Activated CD4-positive, alpha-beta T cell treated with anti-CD3 and anti-CD28 coated beads for 36 hours (primary cell): Measurements from ENCODE around the gene BTBD7. TPM values are rescaled to one million over a fixed set of nuclear protein-coding genes. Genes with fewer than 3 reads are reported as not detected.

ENCODE experiments used
- ATAC-seq: fragments of 200-7000 bp; cut with Tn5 transposase; one replicate; pipeline ENCODE4 v1.10.0; 2021; ENCODE audit warnings: mild to moderate bottlenecking, moderate library complexity
- CTCF ChIA-PET: fragments of 350-600 bp; sonication (Branson Sonifier 250); formaldehyde crosslinking; loops from one replicate; lab custom pipeline; 2021; ENCODE audit warnings: antibody characterized with exemption; lab: Charles Lee
- POLR2A ChIA-PET: fragments of 350-600 bp; sonication (Branson Sonifier 250); formaldehyde crosslinking; loops from one replicate; lab custom pipeline; 2021; ENCODE audit warnings: antibody characterized with exemption, inconsistent platforms; lab: Charles Lee
- DNase-seq: peaks from one replicate; pipeline ENCODE4 v3.0.0-alpha.2; 2020
- H3K27ac Mint-ChIP-seq: one replicate; pipeline ENCODE4 v1.8.0; 2021; ENCODE audit warnings: mixed read lengths
- H3K27me3 Mint-ChIP-seq: one replicate; pipeline ENCODE4 v1.8.0; 2021; ENCODE audit warnings: mixed read lengths
- H3K36me3 Mint-ChIP-seq: one replicate; pipeline ENCODE4 v1.8.0; 2021; ENCODE audit warnings: low read depth, mixed read lengths
- H3K4me1 Mint-ChIP-seq: one replicate; pipeline ENCODE4 v1.8.0; 2021; ENCODE audit warnings: mixed read lengths
- H3K4me3 Mint-ChIP-seq: one replicate; pipeline ENCODE4 v1.8.0; 2021; ENCODE audit warnings: mild to moderate bottlenecking, moderate library complexity, mixed read lengths
- H3K9me3 Mint-ChIP-seq: one replicate; pipeline ENCODE4 v1.8.0; 2021; ENCODE audit warnings: low read depth, mixed read lengths
- intact Hi-C, 2 experiments: fragments of 100-400 bp; cut with DNase I in 1 of 2; cut with micrococcal nuclease in 1 of 2; formaldehyde crosslinking; loops; one replicate each; pipeline versions ENCODE4 v1.14.2 to v1.15.1; 2022 to 2024; cut with DNase I, micrococcal nuclease
- total RNA-seq, 2 experiments: library from RNA; stranded (reverse); gene quantifications; one replicate each; pipeline ENCODE4 v1.2.3, GENCODE V29; 2021

The BTBD7 gene
- total RNA-seq, 2 experiments from 2014 or later = 6.5 to 9.5 TPM

GRCh38 chr14:93343797-93344196 is 11.0 kb upstream of the BTBD7 start:
- H3K27ac Mint-ChIP-seq = no peak overlapping the region
- intact Hi-C loops = no loop called here
- no peak overlapping the region for H3K4me3 Mint-ChIP-seq
- H3K36me3 Mint-ChIP-seq = peaks cover 3% of the 10 kb centered on the region
- DNase-seq (no peak), ATAC-seq (no peak)
- CTCF ChIA-PET = no interaction called here
- POLR2A ChIA-PET = no interaction called here
- H3K9me3 Mint-ChIP-seq = peaks cover 3% of the 10 kb centered on the region
- H3K27me3 Mint-ChIP-seq = peaks cover 2% of the 10 kb centered on the region
- H3K4me1 Mint-ChIP-seq = no peaks in the 10 kb centered on the region

DNA sequence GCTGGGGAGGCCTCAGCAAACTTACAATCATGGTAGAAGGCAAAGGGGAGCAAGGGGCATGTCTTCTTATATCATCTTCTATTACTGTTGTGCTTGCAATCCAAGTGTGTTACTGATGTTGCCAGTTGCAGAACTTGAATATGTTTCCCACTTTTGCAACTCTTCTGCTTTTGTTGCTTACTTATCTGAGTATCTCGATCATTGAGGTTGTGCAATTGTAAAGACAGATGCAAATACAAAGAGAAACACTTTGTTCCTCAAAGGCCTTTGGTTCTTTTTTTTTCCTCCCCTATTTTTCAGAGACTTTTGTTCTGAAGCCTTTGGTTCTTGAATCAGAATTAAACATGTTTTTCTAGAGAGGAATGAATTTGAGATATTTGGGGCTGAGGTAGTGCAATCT is 10.4 kb upstream of the BTBD7 start:
- CTCF ChIA-PET = no interaction called here
- DNase-seq (no peak), ATAC-seq (no peak)
- Mint-ChIP-seq H3K27ac (no peak overlapping the region), H3K4me3 (no peak overlapping the region), H3K4me1 (no peaks in the 10 kb centered on the region), H3K36me3 (peaks cover 3% of the 10 kb centered on the region), H3K9me3 (peaks cover 3% of the 10 kb centered on the region), H3K27me3 (peaks cover 2% of the 10 kb centered on the region)
- POLR2A ChIA-PET = no interaction called here
- intact Hi-C loops = no loop called here

DNA sequence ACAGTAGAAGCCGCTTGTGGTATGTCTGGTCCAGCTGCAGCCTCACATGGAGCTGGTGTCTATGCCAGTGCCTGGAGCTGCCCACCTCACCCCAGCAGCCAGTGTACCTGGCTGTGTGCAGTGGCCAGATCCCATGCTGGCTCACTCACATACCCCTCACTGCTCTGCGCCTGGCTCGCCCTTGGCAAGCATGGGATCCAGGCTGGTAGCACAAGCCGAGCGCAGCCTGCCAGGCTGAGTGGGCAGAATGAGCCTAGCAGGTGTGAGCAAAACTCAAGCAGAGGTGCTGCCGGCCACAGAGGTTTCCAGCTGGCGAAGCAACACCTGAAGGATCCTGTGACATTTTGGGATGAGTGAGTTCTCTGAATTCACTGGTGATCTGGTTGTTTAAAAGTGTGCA is 5.0 kb upstream of the BTBD7 start:
- peaks cover 2% of the 10 kb centered on the region for H3K27me3 Mint-ChIP-seq
- no peaks in the 10 kb centered on the region for H3K9me3 Mint-ChIP-seq
- peaks cover 3% of the 10 kb centered on the region for H3K36me3 Mint-ChIP-seq
- CTCF ChIA-PET = interaction anchor here (0.8 to 1.4 kb wide), 2 partner anchors 42 to 256 kb away, joined by 3 read pairs; no protein-coding TSS in a partner anchor
- H3K4me1 Mint-ChIP-seq = peaks cover 11% of the 10 kb centered on the region
- no peak for ATAC-seq
- intact Hi-C loops = loop anchor here in 1 of 2 experiments (10.0 kb wide), 1 partner anchor 1817 kb away; the partner anchor contains the start of gene DICER1
- H3K4me3 Mint-ChIP-seq = no peak overlapping the region
- DNase-seq = no peak
- H3K27ac Mint-ChIP-seq = no peak overlapping the region
- POLR2A ChIA-PET = no interaction called here

GRCh38 chr14:93337143-93337753 is 4.4 kb upstream of the BTBD7 start:
- peaks cover 2% of the 10 kb centered on the region for H3K36me3 Mint-ChIP-seq
- H3K4me1 Mint-ChIP-seq = peaks cover 11% of the 10 kb centered on the region
- H3K27me3 Mint-ChIP-seq = peaks cover 2% of the 10 kb centered on the region
- peak; percentile 48 for DNase-seq
- H3K4me3 Mint-ChIP-seq = no peak overlapping the region
- no peaks in the 10 kb centered on the region for H3K9me3 Mint-ChIP-seq
- intact Hi-C loops = loop anchor here in 1 of 2 experiments (10.0 kb wide), 1 partner anchor 1818 kb away; the partner anchor contains the start of gene DICER1
- H3K27ac Mint-ChIP-seq = no peak overlapping the region
- ChIA-PET CTCF (interaction anchor here (0.6 to 0.8 kb wide), 2 partner anchors 85 to 256 kb away, joined by 3 read pairs; no protein-coding TSS in a partner anchor), POLR2A (no interaction called here)
- no peak for ATAC-seq

DNA sequence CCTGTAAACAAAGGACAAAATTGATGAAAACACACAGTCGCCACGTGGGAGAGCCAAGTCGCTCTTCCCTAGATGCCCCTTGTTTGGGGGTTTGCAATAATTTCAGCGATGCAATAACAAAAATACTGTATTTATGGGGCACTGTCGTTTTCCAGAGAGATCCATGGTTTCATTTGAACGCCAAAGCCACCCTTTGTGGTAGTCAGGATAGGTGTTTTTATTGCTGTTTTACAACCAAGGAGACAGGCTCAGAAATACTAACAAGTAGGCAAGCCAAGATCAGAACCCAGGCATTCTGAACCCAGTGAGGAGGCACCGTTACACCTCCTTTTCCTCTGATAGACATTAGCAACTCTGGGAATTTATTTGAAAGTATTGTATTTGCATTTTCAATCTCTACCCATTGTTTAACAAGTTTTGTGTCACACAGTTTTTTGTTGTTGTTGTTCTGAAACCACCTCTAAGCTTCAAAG is 831 bp upstream of the BTBD7 start:
- CTCF ChIA-PET = interaction anchor here (1.0 kb wide), 1 partner anchor 7 kb away, joined by 3 read pairs; no protein-coding TSS in a partner anchor
- intact Hi-C loops = loop anchor here (1.0 to 10.0 kb wide), 10 partner anchors 126 to 1821 kb away; partner anchors contain the start of genes MOAP1 (in 2 of the 2), DDX24 (in 1 of the 2), DICER1 (in 1 of the 2) and GOLGA5 (in 1 of the 2)
- POLR2A ChIA-PET = no interaction called here
- peak overlapping the region; percentile 88 for H3K27ac Mint-ChIP-seq
- DNase-seq = no peak
- no peak for ATAC-seq
- H3K36me3 Mint-ChIP-seq = no peaks in the 10 kb centered on the region
- H3K27me3 Mint-ChIP-seq = no peaks in the 10 kb centered on the region
- peaks cover 43% of the 10 kb centered on the region for H3K4me1 Mint-ChIP-seq
- H3K9me3 Mint-ChIP-seq = no peaks in the 10 kb centered on the region
- peak overlapping the region; percentile 90 for H3K4me3 Mint-ChIP-seq

- H3K27me3 Mint-ChIP-seq = no peaks in the 10 kb centered on the region
- H3K4me3 Mint-ChIP-seq = peak overlapping the region; percentile 90
- intact Hi-C loops = loop anchor here (2.0 to 10.0 kb wide), 7 partner anchors 148 to 1822 kb away; partner anchors contain the start of genes DDX24 (in 1 of the 2), DICER1 (in 1 of the 2), GOLGA5 (in 1 of the 2) and IFI27L1 (in 1 of the 2)
- ChIA-PET CTCF (no interaction called here), POLR2A (no interaction called here)
- H3K9me3 Mint-ChIP-seq = no peaks in the 10 kb centered on the region
- H3K27ac Mint-ChIP-seq = no peak overlapping the region
- peaks cover 51% of the 10 kb centered on the region for H3K4me1 Mint-ChIP-seq
- DNase-seq (peak; percentile 54), ATAC-seq (peak; percentile 38)
- no peaks in the 10 kb centered on the region for H3K36me3 Mint-ChIP-seq
Observed at GRCh38 chr14:93332397-93332852, 411 bp downstream of the BTBD7 start.

DNA sequence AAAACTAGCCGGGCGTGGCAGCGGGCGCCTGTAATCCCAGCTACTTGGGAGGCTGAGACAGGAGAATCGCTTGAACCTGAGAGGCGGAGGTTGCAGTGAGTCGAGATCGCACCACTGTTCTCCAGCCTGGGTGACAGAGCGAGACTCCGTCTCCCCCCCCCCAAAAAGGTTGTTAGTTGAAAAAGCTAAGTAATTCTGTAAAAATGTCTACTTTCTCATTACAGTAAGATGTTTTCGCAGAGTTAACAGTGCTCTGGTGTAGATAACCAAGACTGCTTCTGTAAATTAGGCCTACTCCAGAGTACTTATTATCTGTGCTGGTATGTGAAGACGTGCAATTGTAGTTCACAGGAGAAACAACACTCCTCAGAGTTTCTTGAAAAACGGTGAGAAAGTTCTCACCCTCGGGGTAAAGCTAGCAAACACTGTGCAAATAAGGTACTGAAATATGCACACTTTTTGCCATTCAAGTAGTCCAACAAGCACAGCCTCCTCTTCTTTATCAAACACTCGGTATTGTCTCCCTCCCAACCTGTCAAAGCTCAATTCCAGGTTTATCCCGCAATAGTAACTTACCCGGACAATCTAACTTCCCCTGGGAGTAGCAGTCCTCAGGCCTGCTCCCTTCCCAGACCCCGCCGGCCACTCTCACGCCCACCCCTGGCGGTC is 974 bp downstream of the BTBD7 start:
- intact Hi-C loops = loop anchor here (2.0 to 10.0 kb wide), 8 partner anchors 125 to 1823 kb away; partner anchors contain the start of genes DDX24 (in 1 of the 2), DICER1 (in 1 of the 2), GOLGA5 (in 1 of the 2) and GON7 (in 1 of the 2)
- POLR2A ChIA-PET = no interaction called here

DNA sequence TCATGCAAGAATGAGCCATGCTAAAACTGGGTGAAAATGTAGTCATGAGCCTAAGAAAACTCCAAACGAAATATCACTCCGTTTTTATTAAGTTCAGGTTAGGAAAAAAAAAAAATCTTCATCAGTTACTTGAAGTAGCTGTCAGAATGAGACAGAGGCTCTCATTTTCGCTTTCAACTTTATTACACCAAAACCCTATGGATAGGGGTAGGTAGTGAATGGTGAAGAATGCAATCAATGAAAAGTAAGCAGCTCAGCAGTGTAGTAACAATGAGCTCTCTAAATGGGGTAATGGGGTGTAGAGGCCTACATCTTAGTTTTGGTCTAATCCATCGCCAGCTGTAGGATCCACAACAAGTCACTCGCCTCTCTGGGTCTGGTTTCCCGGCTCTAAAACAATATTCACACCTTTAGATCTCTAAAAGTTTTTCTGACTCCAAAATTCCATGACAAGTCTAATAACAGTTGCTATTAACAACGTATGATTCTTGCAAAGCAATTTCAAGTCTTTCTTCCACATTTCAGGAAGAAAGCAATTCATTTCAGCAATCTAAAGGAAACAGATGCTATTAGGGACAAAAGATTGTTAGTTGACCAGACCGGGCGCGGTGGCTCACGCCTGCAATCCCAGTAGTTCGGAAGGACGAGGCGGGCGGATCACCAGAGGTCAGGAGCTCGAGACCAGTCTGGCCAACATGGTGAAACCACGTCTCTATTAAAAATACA is 1.7 kb downstream of the BTBD7 start:
- H3K4me1 Mint-ChIP-seq = peaks cover 55% of the 10 kb centered on the region
- H3K9me3 Mint-ChIP-seq = no peaks in the 10 kb centered on the region
- H3K27me3 Mint-ChIP-seq = no peaks in the 10 kb centered on the region
- peak overlapping the region; percentile 90 for H3K4me3 Mint-ChIP-seq
- CTCF ChIA-PET = interaction anchor here (1.0 to 1.5 kb wide), 2 partner anchors 53 to 218 kb away, joined by 3 to 4 read pairs; no protein-coding TSS in a partner anchor
- no peaks in the 10 kb centered on the region for H3K36me3 Mint-ChIP-seq
- POLR2A ChIA-PET = interaction anchor here (0.6 to 0.7 kb wide), 2 partner anchors 663 to 710 kb away, joined by 5 to 11 read pairs; no protein-coding TSS in a partner anchor
- peak overlapping the region; percentile 23 for H3K27ac Mint-ChIP-seq
- no peak for DNase-seq
- intact Hi-C loops = loop anchor here (2.0 to 10.0 kb wide), 4 partner anchors 124 to 1824 kb away; partner anchors contain the start of genes DICER1 (in 1 of the 2), GON7 (in 1 of the 2) and UBR7 (in 1 of the 2)
- no peak for ATAC-seq

More for the DNA sequence above, 974 bp downstream of the BTBD7 start:
- ATAC-seq (no peak), DNase-seq (no peak)
- no peaks in the 10 kb centered on the region for H3K36me3 Mint-ChIP-seq
- H3K9me3 Mint-ChIP-seq = no peaks in the 10 kb centered on the region
- peak overlapping the region; percentile 90 for H3K4me3 Mint-ChIP-seq
- H3K27ac Mint-ChIP-seq = peak overlapping the region; percentile 86
- H3K4me1 Mint-ChIP-seq = peaks cover 55% of the 10 kb centered on the region
- CTCF ChIA-PET = no interaction called here
- H3K27me3 Mint-ChIP-seq = no peaks in the 10 kb centered on the region

GRCh38 chr14:93330609-93331000 is 2.2 kb downstream of the BTBD7 start:
- POLR2A ChIA-PET = no interaction called here
- intact Hi-C loops = loop anchor here (2.0 to 10.0 kb wide), 4 partner anchors 124 to 1824 kb away; partner anchors contain the start of genes DICER1 (in 1 of the 2), GON7 (in 1 of the 2) and UBR7 (in 1 of the 2)

DNA sequence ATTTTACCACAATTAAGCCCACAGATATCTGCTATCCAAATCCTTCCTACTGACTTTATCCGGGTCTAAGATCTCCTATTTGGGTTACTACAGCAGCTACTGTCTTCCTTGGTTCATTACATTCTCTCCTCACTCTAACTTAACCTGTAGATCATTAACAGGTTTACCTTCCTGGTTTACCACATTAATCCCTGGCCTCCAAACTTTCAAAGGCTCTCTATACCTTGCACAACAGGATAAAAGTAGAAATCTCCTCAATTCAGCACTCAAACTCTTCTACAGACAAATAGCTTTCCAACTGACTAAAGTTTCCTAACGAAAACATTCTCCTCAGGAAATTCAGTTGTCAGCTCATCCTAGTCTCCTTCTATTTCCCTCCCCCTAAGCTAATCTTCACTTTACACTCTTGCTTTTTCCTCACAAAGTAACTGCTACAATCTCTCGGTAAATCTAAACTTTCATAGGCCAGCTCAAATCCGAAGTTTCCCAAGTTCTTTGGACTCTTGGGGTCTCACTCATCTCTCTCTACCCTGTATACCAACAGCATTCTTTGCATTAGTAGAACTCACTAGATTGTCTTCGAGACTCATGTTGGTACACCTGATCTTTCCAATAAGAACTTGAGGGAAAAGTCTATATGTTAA is 2.7 kb downstream of the BTBD7 start:
- POLR2A ChIA-PET = no interaction called here
- H3K4me3 Mint-ChIP-seq = no peak overlapping the region

More at GRCh38 chr14:93330609-93331000, 2.2 kb downstream of the BTBD7 start:
- Mint-ChIP-seq H3K27ac (no peak overlapping the region), H3K4me3 (peak overlapping the region; percentile 90), H3K9me3 (no peaks in the 10 kb centered on the region), H3K4me1 (peaks cover 55% of the 10 kb centered on the region), H3K27me3 (no peaks in the 10 kb centered on the region), H3K36me3 (no peaks in the 10 kb centered on the region)
- DNase-seq (no peak), ATAC-seq (no peak)
- CTCF ChIA-PET = interaction anchor here (1.0 to 1.5 kb wide), 2 partner anchors 53 to 217 kb away, joined by 3 to 4 read pairs; no protein-coding TSS in a partner anchor

More for the DNA sequence above, 2.7 kb downstream of the BTBD7 start:
- H3K27me3 Mint-ChIP-seq = no peaks in the 10 kb centered on the region
- H3K9me3 Mint-ChIP-seq = no peaks in the 10 kb centered on the region
- DNase-seq = no peak
- no peak for ATAC-seq
- no peak overlapping the region for H3K27ac Mint-ChIP-seq
- H3K4me1 Mint-ChIP-seq = peaks cover 55% of the 10 kb centered on the region
- intact Hi-C loops = loop anchor here (2.0 to 10.0 kb wide), 4 partner anchors 123 to 1825 kb away; partner anchors contain the start of genes DICER1 (in 1 of the 2), GON7 (in 1 of the 2) and UBR7 (in 1 of the 2)
- H3K36me3 Mint-ChIP-seq = peaks cover 2% of the 10 kb centered on the region
- CTCF ChIA-PET = interaction anchor here (1.0 to 1.5 kb wide), 2 partner anchors 52 to 217 kb away, joined by 3 to 4 read pairs; no protein-coding TSS in a partner anchor
